Cardiac septum (tissue), 1 donor: ENCODE measurements around the gene PTPN5. TPM values are rescaled to one million over a fixed set of nuclear protein-coding genes. Genes with fewer than 3 reads are reported as not detected.

Source experiments
- DNase-seq: peaks from one replicate; pipeline ENCODE4 v3.0.0-alpha.2; 2020; ENCODE audit warnings: low spot score
- intact Hi-C: fragments of 100-400 bp; cut with DNase I; formaldehyde crosslinking; loops from one replicate; pipeline ENCODE4 v1.14.0; 2022
- total RNA-seq: library from RNA; stranded (reverse); fragmentation: NEBNext Ultra II Directional; extraction: Animal tissue kit (Norgen Biotek cat#: 25700); gene quantifications from one replicate; pipeline ENCODE4 v1.2.1, GENCODE V29; 2021
- donor health status: DM: no; HTN: no; CAD: no.

PTPN5 gene
- total RNA-seq, 1 donor from 2014 or later = 3.8 TPM

- DNase-seq = no peak
- intact Hi-C loops = no loop called here
Observed at GRCh38 chr11:18721561-18722292, 69.9 kb downstream of the PTPN5 start.

- peak; percentile 89 for DNase-seq
- intact Hi-C loops = no loop called here
Observed at GRCh38 chr11:18720808-18721560, 70.6 kb downstream of the PTPN5 start.

GRCh38 chr11:18720091-18720807 lies 71.3 kb downstream of the PTPN5 start:
- no peak for DNase-seq
- intact Hi-C loops = no loop called here

GRCh38 chr11:18715476-18715875 lies 76.1 kb downstream of the PTPN5 start:
- no peak for DNase-seq
- intact Hi-C loops = no loop called here

GRCh38 chr11:18714443-18714780 lies 77.2 kb downstream of the PTPN5 start:
- intact Hi-C loops = no loop called here
- no peak for DNase-seq

GRCh38 chr11:18713646-18714442 lies 77.8 kb downstream of the PTPN5 start:
- DNase-seq = no peak
- intact Hi-C loops = no loop called here

GRCh38 chr11:18710545-18710944 lies 81.1 kb downstream of the PTPN5 start:
- intact Hi-C loops = no loop called here
- peak; percentile 73 for DNase-seq

- intact Hi-C loops = loop anchor here (10.0 kb wide), 1 partner anchor 315 kb away; the partner anchor contains the start of gene LDHA
- DNase-seq = peak; percentile 69
Observed at GRCh38 chr11:18709414-18709813, 82.2 kb downstream of the PTPN5 start.

- peak; percentile 62 for DNase-seq
- intact Hi-C loops = loop anchor here (10.0 kb wide), 1 partner anchor 313 kb away; the partner anchor contains the start of gene LDHA
Observed at GRCh38 chr11:18707811-18708340, 83.7 kb downstream of the PTPN5 start.

- peak; percentile 74 for DNase-seq
- intact Hi-C loops = loop anchor here (10.0 kb wide), 1 partner anchor 312 kb away; the partner anchor contains the start of gene LDHA
Observed at GRCh38 chr11:18706330-18707243, 85.0 kb downstream of the PTPN5 start.

- intact Hi-C loops = loop anchor here (10.0 kb wide), 1 partner anchor 311 kb away; the partner anchor contains the start of gene LDHA
- DNase-seq = peak; percentile 74
Observed at GRCh38 chr11:18705651-18706281, 85.8 kb downstream of the PTPN5 start.

- DNase-seq = peak; percentile 76
- intact Hi-C loops = loop anchor here (10.0 kb wide), 1 partner anchor 310 kb away; the partner anchor contains the start of gene LDHA
Observed at GRCh38 chr11:18704698-18705097, 86.9 kb downstream of the PTPN5 start.

GRCh38 chr11:18704045-18704645 lies 87.5 kb downstream of the PTPN5 start:
- intact Hi-C loops = loop anchor here (10.0 kb wide), 1 partner anchor 309 kb away; the partner anchor contains the start of gene LDHA
- peak; percentile 55 for DNase-seq

- DNase-seq = peak; percentile 74
- intact Hi-C loops = loop anchor here (10.0 kb wide), 1 partner anchor 308 kb away; the partner anchor contains the start of gene LDHA
Observed at GRCh38 chr11:18703001-18703763, 88.4 kb downstream of the PTPN5 start.

- DNase-seq = peak; percentile 60
- intact Hi-C loops = loop anchor here (10.0 kb wide), 1 partner anchor 307 kb away; the partner anchor contains the start of gene LDHA
Observed at GRCh38 chr11:18701614-18702216, 89.9 kb downstream of the PTPN5 start.

GRCh38 chr11:18700872-18701271 lies 90.7 kb downstream of the PTPN5 start:
- peak; percentile 63 for DNase-seq
- intact Hi-C loops = loop anchor here (10.0 kb wide), 1 partner anchor 306 kb away; the partner anchor contains the start of gene LDHA
